ENCODE measurements around the gene B9D1.

Gene B9D1

DNA sequence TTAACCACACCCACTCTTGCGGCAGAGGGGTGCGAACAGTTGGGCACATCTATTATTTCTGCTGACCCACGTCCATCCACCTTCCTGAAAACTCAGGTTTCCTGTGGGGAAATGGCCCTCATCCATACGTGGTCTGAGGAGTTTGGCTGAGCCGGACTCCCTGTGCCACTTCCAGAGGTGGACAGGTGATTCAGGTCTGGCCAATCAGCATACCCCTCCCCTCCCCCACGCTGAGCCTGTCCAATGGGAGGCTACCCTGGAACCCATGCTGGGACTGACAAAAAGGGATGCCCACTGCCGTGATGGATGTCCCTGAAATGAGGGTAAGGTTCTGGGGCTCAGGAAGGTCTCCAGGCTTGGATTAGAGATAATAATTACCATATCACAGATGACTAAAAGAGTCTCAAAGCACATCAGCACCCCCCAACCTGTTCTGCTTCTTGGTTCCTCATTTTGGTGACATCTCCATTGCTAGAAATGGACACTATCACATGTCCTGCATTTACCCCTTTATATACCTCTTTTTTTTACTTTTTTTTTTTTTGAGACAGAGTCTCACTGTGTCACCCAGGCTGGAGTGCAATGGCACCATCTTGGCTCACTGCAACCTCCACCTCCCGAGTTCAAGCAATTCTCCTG, 10.5 kb upstream of the B9D1 start:
- FAIRE-seq: no peak

GRCh38 chr17:19372439-19372838, 9.9 kb upstream of the B9D1 start:
- FAIRE-seq: no peak

- FAIRE-seq: no peak
Observed at GRCh38 chr17:19372011-19372370, 9.5 kb upstream of the B9D1 start.

DNA sequence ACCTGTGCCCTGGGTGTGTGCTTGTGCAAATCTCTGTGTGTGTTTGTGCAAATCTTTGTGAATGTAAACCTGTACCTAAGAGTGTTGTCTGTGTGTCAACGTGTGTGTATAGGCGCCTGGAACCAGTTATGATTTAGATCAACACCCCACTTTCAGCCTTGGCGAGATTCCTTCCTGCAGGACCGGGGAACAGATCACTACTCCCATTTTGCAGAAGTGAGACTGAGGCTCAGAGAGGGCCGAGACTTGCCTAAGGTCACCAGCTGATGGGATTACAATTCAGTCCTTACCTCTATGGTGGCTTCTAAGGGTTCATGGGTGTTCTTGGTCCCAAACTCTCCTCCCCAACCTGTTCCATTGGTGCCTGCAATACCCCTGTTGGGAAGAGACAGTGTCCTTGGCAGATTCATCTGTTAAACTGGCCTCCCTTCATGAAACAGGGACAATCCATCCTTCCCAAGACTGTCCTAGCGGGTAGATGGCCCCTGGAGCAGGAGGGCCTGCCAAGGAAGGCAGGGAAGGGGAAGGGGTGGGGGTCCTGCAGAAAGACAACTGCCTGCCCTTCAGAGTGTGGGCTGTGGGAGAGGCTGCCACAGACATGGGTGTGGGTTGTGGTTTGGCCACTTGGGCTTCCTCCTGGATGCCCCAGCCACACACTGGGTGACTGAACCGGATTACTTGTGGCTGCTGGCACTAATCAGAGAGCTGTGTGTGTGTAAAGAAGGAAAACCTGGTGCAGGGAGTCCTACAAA, 8.9 kb upstream of the B9D1 start:
- FAIRE-seq: no peak

DNA sequence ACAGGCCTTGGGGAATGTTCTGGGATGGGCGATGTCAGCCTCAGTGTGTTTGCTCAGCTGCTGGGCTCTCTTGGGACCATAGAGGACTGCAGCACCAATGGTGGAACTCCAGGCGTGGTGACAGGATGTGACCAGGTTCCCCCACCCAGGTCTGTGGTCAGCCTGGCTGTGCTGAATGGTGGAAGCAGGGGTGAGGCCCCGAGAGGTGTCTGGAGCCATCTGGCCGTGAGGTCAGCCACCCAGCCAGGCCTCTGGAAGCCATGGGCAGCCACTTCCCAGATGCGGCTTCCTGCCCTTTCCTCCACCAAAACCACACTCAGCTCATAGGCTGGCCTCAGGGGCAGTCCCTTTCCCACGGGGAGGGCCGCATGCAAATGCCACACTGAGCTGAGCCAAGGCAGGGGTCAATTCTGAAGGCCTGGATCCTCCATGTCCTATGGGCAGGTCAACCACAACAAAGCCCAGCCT, 8.0 kb upstream of the B9D1 start:
- no peak for FAIRE-seq

GRCh38 chr17:19369846-19370492, 7.4 kb upstream of the B9D1 start:
- no peak for FAIRE-seq

DNA sequence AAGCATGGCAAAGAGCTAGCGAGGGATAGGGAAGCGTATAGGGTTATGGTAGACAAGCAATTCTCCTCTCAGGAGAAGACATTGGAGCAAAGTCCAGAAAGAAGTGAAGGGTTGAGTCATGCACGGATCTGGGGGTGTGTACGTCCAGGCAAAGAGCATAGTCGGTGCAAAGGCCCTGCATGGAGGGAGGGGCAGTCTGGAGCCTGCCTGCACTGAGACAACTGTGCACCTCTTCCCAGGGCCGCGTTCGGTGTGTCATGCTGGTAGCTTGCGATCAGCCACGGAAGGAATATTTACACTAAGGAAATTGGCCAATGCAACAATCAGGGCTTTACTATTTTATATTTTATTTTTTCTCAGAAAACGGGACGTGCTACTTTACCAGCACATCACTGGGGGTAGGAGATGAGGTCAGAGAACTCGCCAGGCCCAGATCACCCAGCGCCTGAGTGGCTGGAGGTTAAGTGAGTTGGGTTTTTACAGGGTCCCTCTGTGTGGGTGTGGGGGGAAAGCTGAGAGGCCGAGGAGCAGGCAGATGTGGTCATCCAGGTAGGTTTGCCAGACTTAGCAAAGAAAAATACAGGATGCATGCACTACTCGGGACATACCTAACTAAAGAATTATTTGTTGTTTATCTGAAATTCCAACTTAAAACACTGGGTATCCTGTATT, 6.7 kb upstream of the B9D1 start:
- no peak for FAIRE-seq

DNA sequence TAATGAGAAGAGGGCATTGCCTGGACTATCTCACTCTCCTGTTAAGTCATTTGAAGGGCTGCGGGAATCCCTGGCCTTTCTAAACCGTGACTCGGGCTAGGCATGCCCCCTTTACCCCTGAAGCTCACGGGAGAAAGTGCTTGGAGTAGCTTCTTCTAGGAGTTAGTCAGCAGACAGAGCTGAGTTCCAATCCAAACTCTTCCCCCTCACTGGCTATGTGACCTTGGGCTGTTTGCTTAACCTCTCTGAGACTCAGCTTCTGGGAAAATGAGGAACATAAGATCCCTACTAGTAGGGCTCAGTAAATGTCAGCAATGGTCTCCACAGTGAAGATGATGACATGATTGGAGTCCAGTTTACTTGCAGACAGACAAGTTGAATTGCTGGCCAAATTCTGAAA, 5.7 kb upstream of the B9D1 start:
- no peak for FAIRE-seq

DNA sequence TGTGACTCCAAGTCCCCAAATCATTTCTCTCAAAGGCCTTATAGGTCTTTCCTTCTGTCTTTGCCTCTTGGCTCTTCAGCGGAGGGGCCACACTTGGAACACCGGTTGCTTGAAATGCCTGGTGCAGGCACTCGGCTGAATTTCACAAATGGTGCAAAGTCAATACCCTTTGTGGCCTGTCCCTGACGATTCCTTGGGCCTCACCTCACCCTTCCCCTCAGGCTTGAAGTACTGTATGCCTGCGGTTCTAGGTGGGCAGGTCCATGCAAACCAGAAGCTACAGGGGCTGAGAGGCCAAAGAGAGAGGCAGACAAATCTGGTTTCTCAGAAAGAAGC, 4.1 kb upstream of the B9D1 start:
- no peak for FAIRE-seq

DNA sequence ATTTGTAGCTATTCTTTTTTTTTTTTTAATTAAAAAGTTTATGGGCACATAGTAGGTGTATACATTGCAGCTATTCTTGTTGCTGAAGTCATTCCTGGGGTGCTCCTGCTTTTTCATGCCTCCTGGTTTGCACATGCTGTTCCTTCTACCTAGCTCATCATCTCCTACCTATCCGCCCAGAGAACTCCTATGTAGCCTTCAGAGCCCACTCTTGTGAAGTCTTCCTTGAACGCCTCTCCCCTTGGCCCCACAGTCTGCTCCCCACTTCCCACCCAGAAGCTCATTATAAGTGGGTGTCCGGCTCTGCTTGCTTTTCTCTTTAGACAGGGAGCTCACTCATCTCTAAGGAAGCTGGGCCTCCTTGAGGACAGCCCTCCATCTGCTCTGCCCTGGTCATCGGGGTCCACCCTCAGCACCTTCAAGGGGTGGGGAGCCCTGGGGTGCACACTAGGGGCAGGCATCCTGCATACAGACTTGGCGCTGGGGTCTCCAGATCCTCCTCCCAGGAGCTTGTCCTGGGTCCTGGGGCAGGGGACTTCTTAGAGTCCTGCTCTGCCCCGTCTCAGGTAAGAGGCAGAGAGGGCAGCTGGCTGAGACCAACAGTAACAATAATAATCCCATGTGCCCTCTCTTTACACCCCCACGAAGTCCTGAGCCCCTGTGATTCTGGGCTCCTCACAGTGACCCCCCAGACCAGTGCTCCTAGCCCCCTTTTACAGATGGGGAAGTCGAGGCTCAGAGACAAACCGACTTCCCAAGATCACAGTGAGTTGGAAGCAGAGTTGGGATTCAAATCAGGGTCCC, 3.5 kb upstream of the B9D1 start:
- no peak for FAIRE-seq

DNA sequence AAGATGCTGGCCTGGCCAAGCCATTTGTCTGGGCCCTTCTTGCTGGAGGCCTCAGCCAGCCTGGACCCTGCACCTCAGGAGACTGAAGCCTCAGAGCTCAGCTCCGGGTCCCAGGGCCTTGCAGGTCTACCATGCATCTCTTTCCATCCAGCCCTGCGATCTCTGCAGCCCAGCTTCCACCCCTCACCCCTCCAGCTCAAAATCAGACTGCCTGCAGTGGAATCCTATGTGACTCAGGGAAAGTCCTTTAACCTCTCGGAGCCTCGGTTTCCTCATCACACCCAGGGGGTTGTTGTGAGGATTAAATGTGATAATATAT, 2.9 kb upstream of the B9D1 start:
- no peak for FAIRE-seq

GRCh38 chr17:19364699-19365498, 2.4 kb upstream of the B9D1 start:
- no peak for FAIRE-seq

- FAIRE-seq: no peak
Observed at GRCh38 chr17:19363460-19364035, 1.0 kb upstream of the B9D1 start.

DNA sequence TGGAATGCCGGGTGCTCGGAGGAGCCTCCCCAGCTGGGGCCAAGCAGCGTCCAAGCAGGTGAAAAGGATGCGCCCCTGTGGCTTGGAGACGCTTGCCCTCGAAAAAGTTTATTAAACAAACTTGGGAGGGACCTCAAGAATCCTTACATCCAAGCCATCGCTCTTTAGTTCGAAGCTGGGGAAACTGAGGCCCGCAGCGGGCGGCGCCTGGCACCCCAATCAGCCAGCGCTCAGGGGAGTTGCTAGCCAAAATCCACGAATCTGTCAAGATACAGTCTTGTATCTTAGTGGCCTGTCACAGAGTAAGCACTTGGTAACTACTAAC, 553 bp upstream of the B9D1 start:
- no peak for FAIRE-seq

DNA sequence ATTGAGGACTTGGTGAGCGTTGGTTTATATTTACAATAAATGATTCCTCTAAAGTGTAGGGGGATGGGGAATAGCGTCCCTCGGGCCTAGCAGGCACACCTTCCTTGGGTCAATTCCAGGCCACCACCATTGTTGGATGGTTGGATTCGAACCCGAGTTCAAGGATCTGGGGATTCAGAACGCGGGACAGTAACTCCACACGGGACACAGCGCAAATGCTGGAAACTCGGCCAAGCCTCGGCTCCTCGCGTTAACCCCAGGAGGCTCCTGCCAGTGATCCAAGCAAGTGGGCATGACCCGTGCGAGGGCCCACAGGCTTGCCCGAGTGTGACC, 613 bp downstream of the B9D1 start:
- no peak for FAIRE-seq

- FAIRE-seq: no peak
Observed at GRCh38 chr17:19361326-19361725, 1.2 kb downstream of the B9D1 start.

DNA sequence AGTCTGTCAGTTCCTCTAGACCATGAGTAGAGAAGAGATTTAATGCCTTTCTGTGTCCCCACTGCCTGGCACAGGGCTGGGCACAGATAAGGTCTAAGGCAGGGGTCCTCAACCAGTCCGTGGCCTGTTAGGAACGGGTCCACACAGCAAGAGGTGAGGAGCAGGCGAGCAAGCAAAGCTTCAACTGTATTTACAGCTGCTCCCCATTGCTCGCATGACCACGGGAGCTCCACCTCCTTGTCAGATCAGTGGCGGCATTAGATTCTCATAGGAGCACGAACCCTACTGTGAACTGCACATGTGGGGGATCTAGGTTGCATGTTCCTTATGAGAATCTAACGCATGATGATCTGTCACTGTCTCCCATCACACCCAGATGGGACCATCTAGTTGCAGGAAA, 1.8 kb downstream of the B9D1 start:
- no peak for FAIRE-seq

- no peak for FAIRE-seq
Observed at GRCh38 chr17:19359856-19360255, 2.7 kb downstream of the B9D1 start.

GRCh38 chr17:19359151-19359550, 3.4 kb downstream of the B9D1 start:
- FAIRE-seq: no peak

GRCh38 chr17:19357761-19358160, 4.8 kb downstream of the B9D1 start:
- FAIRE-seq: no peak

DNA sequence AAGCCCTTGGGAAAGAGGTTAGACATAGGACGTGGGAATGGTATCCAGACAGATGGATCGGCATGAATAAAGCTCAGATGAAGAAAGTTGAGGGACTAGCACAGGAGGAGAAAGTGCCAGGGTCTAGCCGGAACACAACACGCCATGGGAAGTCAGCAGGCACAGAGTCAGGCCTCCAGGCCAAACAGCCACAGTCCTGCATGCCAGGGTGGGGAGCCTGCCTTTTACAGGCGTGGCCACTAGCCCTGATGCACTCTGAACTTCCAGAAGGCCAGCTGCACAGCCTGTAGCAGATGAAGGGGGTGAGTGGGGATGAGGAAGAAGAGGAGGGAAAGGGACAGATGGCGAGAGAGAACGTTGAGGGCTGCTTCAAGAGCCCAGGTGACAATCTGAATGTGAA, 5.2 kb downstream of the B9D1 start:
- no peak for FAIRE-seq

DNA sequence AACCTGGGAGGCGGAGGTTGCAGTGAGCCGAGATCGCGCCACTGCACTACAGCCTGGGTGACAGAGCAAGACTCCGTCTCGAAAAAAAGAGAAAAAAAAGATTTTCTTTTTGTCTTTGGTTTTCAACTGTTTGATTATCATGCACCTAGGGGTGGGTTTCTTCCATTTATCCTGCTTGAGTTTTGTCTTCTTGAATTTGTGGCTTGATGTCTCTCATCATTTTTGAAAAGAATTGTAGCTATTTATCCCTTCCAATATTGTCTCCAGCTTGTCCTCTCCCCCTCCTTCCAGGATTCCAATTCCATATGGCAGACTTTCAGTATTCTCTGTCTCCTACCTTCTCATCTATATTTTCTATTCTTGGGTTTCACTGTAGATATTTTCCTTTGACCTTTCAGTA, 7.8 kb downstream of the B9D1 start:
- no peak for FAIRE-seq
